Measurements from ENCODE around the gene ANKS3. TPM values are rescaled to one million over a fixed set of nuclear protein-coding genes. Genes with fewer than 3 reads are reported as not detected.

ANKS3 gene
- total RNA-seq, 2 experiments from 2014 or later: 17.6 to 21.7 TPM

GRCh38 chr16:4677390-4677789, 56.7 kb downstream of the ANKS3 start:
- Histone ChIP-seq H2AFZ (ENCODE audit: low read length) (no peak overlapping the region), H3K4me3 (ENCODE audit: low read depth, low read length, poor library complexity, severe bottlenecking) (no peak overlapping the region), H3K79me2 (ENCODE audit: insufficient read depth, low read depth, low read length) (no peaks in the 10 kb centered on the region), H3K9me2 (ENCODE audit: insufficient read depth, low read length) (no peaks in the 10 kb centered on the region), H3K9me3 (ENCODE audit: low read length) (no peaks in the 10 kb centered on the region), H3K4me2 (ENCODE audit: low read length) (no peak overlapping the region), H3K36me3 (ENCODE audit: insufficient read depth, low read length) (no peaks in the 10 kb centered on the region), H3K4me1 (ENCODE audit: insufficient read depth, low read length, poor library complexity, severe bottlenecking) (no peaks in the 10 kb centered on the region), H3K27ac (ENCODE audit: low read depth, low read length, poor library complexity, severe bottlenecking) (no peak overlapping the region), H4K20me1 (ENCODE audit: insufficient read depth, low read length) (no peaks in the 10 kb centered on the region)
- TF ChIP-seq CTCF (conservative IDR thresholded peaks at IDR 0.05; ENCODE audit: low read length): no peak
- no peak for TF ChIP-seq EZH2phosphoT487 (IDR thresholded peaks at IDR 0.05; ENCODE audit: borderline replicate concordance, low read depth, low read length)
- CTCF ChIA-PET (ENCODE audit: unreplicated experiment): no interaction called here
- POLR2A ChIA-PET: no interaction called here
- intact Hi-C loops (cut with micrococcal nuclease; ENCODE audit: unreplicated experiment): no loop called here
- no TSS peak for BruUV-seq (replicated peaks)
- no peak for DNase-seq (ENCODE audit: low spot score)

GRCh38 chr16:4676831-4677230, 57.2 kb downstream of the ANKS3 start:
- H3K4me2 ChIP-seq (ENCODE audit: low read length): no peak overlapping the region
- H4K20me1 ChIP-seq (ENCODE audit: insufficient read depth, low read length): no peaks in the 10 kb centered on the region
- no peak for TF ChIP-seq CTCF (conservative IDR thresholded peaks at IDR 0.05; ENCODE audit: low read length)
- TF ChIP-seq EZH2phosphoT487 (IDR thresholded peaks at IDR 0.05; ENCODE audit: borderline replicate concordance, low read depth, low read length): no peak
- no TSS peak for BruUV-seq (replicated peaks)
- no peak for DNase-seq (ENCODE audit: low spot score)
- H3K9me2 ChIP-seq (ENCODE audit: insufficient read depth, low read length): no peaks in the 10 kb centered on the region
- no peaks in the 10 kb centered on the region for H3K4me1 ChIP-seq (ENCODE audit: insufficient read depth, low read length, poor library complexity, severe bottlenecking)
- no peak overlapping the region for H2AFZ ChIP-seq (ENCODE audit: low read length)
- no peaks in the 10 kb centered on the region for H3K36me3 ChIP-seq (ENCODE audit: insufficient read depth, low read length)
- H3K9me3 ChIP-seq (ENCODE audit: low read length): no peaks in the 10 kb centered on the region
- CTCF ChIA-PET (ENCODE audit: unreplicated experiment): no interaction called here
- no peak overlapping the region for H3K27ac ChIP-seq (ENCODE audit: low read depth, low read length, poor library complexity, severe bottlenecking)
- POLR2A ChIA-PET: no interaction called here
- intact Hi-C loops (cut with micrococcal nuclease; ENCODE audit: unreplicated experiment): no loop called here
- H3K79me2 ChIP-seq (ENCODE audit: insufficient read depth, low read depth, low read length): no peaks in the 10 kb centered on the region
- H3K4me3 ChIP-seq (ENCODE audit: low read depth, low read length, poor library complexity, severe bottlenecking): no peak overlapping the region

GRCh38 chr16:4675864-4676786, 57.9 kb downstream of the ANKS3 start:
- Histone ChIP-seq H4K20me1 (ENCODE audit: insufficient read depth, low read length) (no peaks in the 10 kb centered on the region), H3K79me2 (ENCODE audit: insufficient read depth, low read depth, low read length) (no peaks in the 10 kb centered on the region), H3K27ac (ENCODE audit: low read depth, low read length, poor library complexity, severe bottlenecking) (no peak overlapping the region), H3K4me2 (ENCODE audit: low read length) (no peak overlapping the region), H2AFZ (ENCODE audit: low read length) (no peak overlapping the region), H3K9me3 (ENCODE audit: low read length) (no peaks in the 10 kb centered on the region), H3K4me1 (ENCODE audit: insufficient read depth, low read length, poor library complexity, severe bottlenecking) (no peaks in the 10 kb centered on the region), H3K9me2 (ENCODE audit: insufficient read depth, low read length) (no peaks in the 10 kb centered on the region), H3K36me3 (ENCODE audit: insufficient read depth, low read length) (no peaks in the 10 kb centered on the region), H3K4me3 (ENCODE audit: low read depth, low read length, poor library complexity, severe bottlenecking) (no peak overlapping the region)
- POLR2A ChIA-PET: no interaction called here
- TF ChIP-seq CTCF (conservative IDR thresholded peaks at IDR 0.05; ENCODE audit: low read length) (no peak), EZH2phosphoT487 (IDR thresholded peaks at IDR 0.05; ENCODE audit: borderline replicate concordance, low read depth, low read length) (no peak)
- CTCF ChIA-PET (ENCODE audit: unreplicated experiment): no interaction called here
- intact Hi-C loops (cut with micrococcal nuclease; ENCODE audit: unreplicated experiment): no loop called here
- no TSS peak for BruUV-seq (replicated peaks)
- DNase-seq (ENCODE audit: low spot score): no peak
